Lung (tissue), 12 donors: ENCODE results near the gene PMM2. TPM values are rescaled to one million over a fixed set of nuclear protein-coding genes. Genes with fewer than 3 reads are reported as not detected.

Source experiments
- ATAC-seq: fragments of 200-7000 bp; cut with Tn5 transposase; one replicate; pipeline ENCODE4 v1.9.1; 2020; ENCODE audit warnings: moderate number of reproducible peaks; ENCODE audit not compliant: insufficient read depth, low FRiP score
- DNase-seq, 3 donors: peaks; one replicate each; pipeline ENCODE4 v3.0.0-alpha.2; 2013 to 2017
- H3K27ac ChIP-seq, 2 donors: one replicate each; pipeline ENCODE4 v1.5.1; 2013; ENCODE audit warnings: mild to moderate bottlenecking in 2 of 2, moderate library complexity in 2 of 2, control low read depth in 1 of 2, inconsistent platforms in 1 of 2, low read depth in 1 of 2, low read length in 1 of 2
- H3K27me3 ChIP-seq, 3 donors: one replicate each; pipeline ENCODE4 v1.5.1; 2013; ENCODE audit warnings: low read length in 2 of 3; ENCODE audit not compliant: control insufficient read depth in 3 of 3, insufficient read depth in 3 of 3
- H3K36me3 ChIP-seq, 4 donors: one replicate each; pipeline ENCODE4 v1.5.1; 2013; ENCODE audit warnings: low read length in 4 of 4, mild to moderate bottlenecking in 1 of 4, moderate library complexity in 1 of 4; ENCODE audit not compliant: control insufficient read depth in 4 of 4, insufficient read depth in 4 of 4
- H3K4me1 ChIP-seq, 5 donors: one replicate each; pipeline ENCODE4 v1.5.1; 2013; ENCODE audit warnings: low read length in 5 of 5, mild to moderate bottlenecking in 2 of 5, moderate library complexity in 1 of 5; ENCODE audit not compliant: control insufficient read depth in 5 of 5, insufficient read depth in 5 of 5
- H3K4me3 ChIP-seq: one replicate; pipeline ENCODE4 v1.5.1; 2013; ENCODE audit warnings: mild to moderate bottlenecking, control low read depth, moderate library complexity
- H3K9ac ChIP-seq, 2 donors: one replicate each; pipeline ENCODE4 v1.5.1; 2013; ENCODE audit warnings: low read length in 2 of 2, control low read depth in 1 of 2; ENCODE audit not compliant: insufficient read depth in 1 of 2
- H3K9me3 ChIP-seq, 4 donors: one replicate each; pipeline ENCODE4 v1.5.1; 2013; ENCODE audit warnings: low read length in 3 of 4, mild to moderate bottlenecking in 1 of 4, moderate library complexity in 1 of 4; ENCODE audit not compliant: control insufficient read depth in 4 of 4, insufficient read depth in 3 of 4
- CTCF ChIP-seq: IDR thresholded peaks from 2 replicates; pipeline ENCODE4 v1.5.1; 2012; ENCODE audit warnings: mild to moderate bottlenecking; ENCODE audit errors: control extremely low read depth, extremely low read depth
- WGBS, 2 donors: extraction: QIAGEN DNeasy Blood & Tissue Kit; methylation state at CpG; one replicate each; pipeline ENCODE4 v1.1.7; 2013; 5-methylcytosine and 5-hydroxymethylcytosine counted together
- polyA plus RNA-seq, 2 donors: library from polyadenylated mRNA; stranded (reverse); fragments of 200-250 nt; gene quantifications; one replicate each; pipeline ENCODE4 v1.2.1, GENCODE V29; 2013
- total RNA-seq, 2 donors: library from RNA; depleted of rRNA in 1 of 2; stranded (reverse); fragments of >200 nt in 1 of 2; gene quantifications; one replicate each; pipeline ENCODE4 v1.2.1, GENCODE V29; 2014 to 2021
- donor health status: control.
- donor health status: control.
- donor health status: Bipolar disorder and iron deficiency.
- donor health status: healthy.
- donor health status: DM: yes; HTN: yes; CAD: no.

Gene PMM2
- total and polyA plus RNA-seq, 4 donors = 27.1 to 40.0 (median 32.0) TPM

GRCh38 chr16:8858994-8859912, 61.6 kb downstream of the PMM2 start:
- ATAC-seq (no peak), DNase-seq (no peak)
- H3K27me3 ChIP-seq = no peaks in the 10 kb centered on the region
- peaks cover 0 to 39% (median 9%) of the 10 kb centered on the region in 5 donors for H3K4me1 ChIP-seq
- H3K4me3 ChIP-seq = no peak overlapping the region
- H3K36me3 ChIP-seq = peaks cover 0 to 41% (median 29%) of the 10 kb centered on the region in 4 donors
- peak overlapping the region in 1 of 2 donors; percentile 72 for H3K27ac ChIP-seq
- 92 to 93% methylated on average over 31 of the region's 31 CpGs for WGBS, 2 donors
- TF ChIP-seq CTCF = no peak
- no peak overlapping the region for H3K9ac ChIP-seq
- H3K9me3 ChIP-seq = no peaks in the 10 kb centered on the region

- Histone ChIP-seq H3K27me3 (no peaks in the 10 kb centered on the region), H3K9ac (no peak overlapping the region)
- WGBS, 2 donors = 63 to 71% methylated on average over 25 of the region's 25 CpGs
These were observed 62.6 kb downstream of the PMM2 start for GRCh38 chr16:8859913-8860881.

More at GRCh38 chr16:8859913-8860881, 62.6 kb downstream of the PMM2 start:
- peaks cover 0 to 45% (median 13%) of the 10 kb centered on the region in 5 donors for H3K4me1 ChIP-seq
- H3K36me3 ChIP-seq = peaks cover 0 to 34% (median 24%) of the 10 kb centered on the region in 4 donors
- no peak overlapping the region for H3K4me3 ChIP-seq
- H3K9me3 ChIP-seq = no peaks in the 10 kb centered on the region
- DNase-seq = peak in 2 of 3 donors; percentile 50 to 61
- no peak for TF ChIP-seq CTCF
- peak overlapping the region in 1 of 2 donors; percentile 72 for H3K27ac ChIP-seq
- no peak for ATAC-seq
